Progenitor cell of endocrine pancreas (in vitro differentiated cells): Measurements from ENCODE around the gene ZNF558. TPM values are rescaled to one million over a fixed set of nuclear protein-coding genes. Genes with fewer than 3 reads are reported as not detected.

Experiments
- DNase-seq: peaks from one replicate; pipeline ENCODE4 v3.0.0; 2021; ENCODE audit warnings: low spot score; ENCODE audit not compliant: unreplicated experiment
- H3K27ac Mint-ChIP-seq: 2 replicates; pipeline ENCODE4 v1.8.0; 2021; ENCODE audit warnings: mild to moderate bottlenecking, moderate library complexity, mixed read lengths
- H3K27me3 Mint-ChIP-seq: 2 replicates; pipeline ENCODE4 v1.8.0; 2021; ENCODE audit warnings: mixed read lengths
- H3K36me3 Mint-ChIP-seq: 2 replicates; pipeline ENCODE4 v1.8.0; 2022; ENCODE audit warnings: mixed read lengths; ENCODE audit not compliant: insufficient read depth
- H3K4me1 Mint-ChIP-seq: 2 replicates; pipeline ENCODE4 v1.8.0; 2021; ENCODE audit warnings: low read depth, mixed read lengths
- H3K4me3 Mint-ChIP-seq: 2 replicates; pipeline ENCODE4 v1.8.0; 2021; ENCODE audit warnings: low read depth, mild to moderate bottlenecking, moderate library complexity, mixed read lengths
- H3K9me3 Mint-ChIP-seq: 2 replicates; pipeline ENCODE4 v1.8.0; 2021; ENCODE audit warnings: low read depth, mixed read lengths
- CTCF ChIP-seq: fragments of 200-600 bp; sonication (generic); IDR thresholded peaks from one replicate; pipeline ENCODE4 v1.5.0; 2021; ENCODE audit warnings: antibody characterized with exemption, mild to moderate bottlenecking; ENCODE audit not compliant: unreplicated experiment
- total RNA-seq: library from RNA; stranded (reverse); gene quantifications from 2 replicates; pipeline ENCODE4 v1.2.1, GENCODE V29; 2021

ZNF558 gene
- total RNA-seq, 1 donor from 2014 or later: 52.6 TPM

DNA sequence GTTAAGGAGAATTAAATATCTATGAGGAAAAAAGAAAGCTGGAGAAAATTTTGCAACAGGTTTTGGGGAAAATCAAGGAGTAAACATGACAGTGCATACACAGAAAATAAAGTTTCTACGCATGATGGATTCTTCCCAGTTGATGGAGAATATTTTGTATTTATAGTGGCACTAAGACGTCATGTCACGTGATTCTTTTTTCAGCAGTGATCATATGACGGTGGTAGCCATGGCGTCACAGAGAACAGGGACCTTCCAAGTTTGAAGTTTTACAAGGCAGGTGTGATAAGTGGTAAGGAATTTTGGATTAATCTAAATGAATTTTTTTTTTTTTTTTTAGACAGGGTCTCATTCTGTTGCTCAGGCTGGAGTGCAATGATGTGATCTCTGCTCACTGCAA, 8.6 kb upstream of the ZNF558 start:
- Mint-ChIP-seq H3K4me3 (no peak overlapping the region), H3K4me1 (peaks cover 2% of the 10 kb centered on the region), H3K36me3 (peaks cover 3% of the 10 kb centered on the region), H3K9me3 (peaks cover 29% of the 10 kb centered on the region), H3K27ac (no peak overlapping the region), H3K27me3 (no peaks in the 10 kb centered on the region)
- DNase-seq: no peak
- no peak for TF ChIP-seq CTCF

- H3K27me3 Mint-ChIP-seq: peaks cover 3% of the 10 kb centered on the region
- peaks cover 8% of the 10 kb centered on the region for H3K4me1 Mint-ChIP-seq
- DNase-seq: no peak
- no peak overlapping the region for H3K4me3 Mint-ChIP-seq
- TF ChIP-seq CTCF: no peak
- peaks cover 27% of the 10 kb centered on the region for H3K9me3 Mint-ChIP-seq
- H3K27ac Mint-ChIP-seq: no peak overlapping the region
- peaks cover 2% of the 10 kb centered on the region for H3K36me3 Mint-ChIP-seq
Observed at GRCh38 chr19:8835877-8836276, 3.8 kb upstream of the ZNF558 start.

DNA sequence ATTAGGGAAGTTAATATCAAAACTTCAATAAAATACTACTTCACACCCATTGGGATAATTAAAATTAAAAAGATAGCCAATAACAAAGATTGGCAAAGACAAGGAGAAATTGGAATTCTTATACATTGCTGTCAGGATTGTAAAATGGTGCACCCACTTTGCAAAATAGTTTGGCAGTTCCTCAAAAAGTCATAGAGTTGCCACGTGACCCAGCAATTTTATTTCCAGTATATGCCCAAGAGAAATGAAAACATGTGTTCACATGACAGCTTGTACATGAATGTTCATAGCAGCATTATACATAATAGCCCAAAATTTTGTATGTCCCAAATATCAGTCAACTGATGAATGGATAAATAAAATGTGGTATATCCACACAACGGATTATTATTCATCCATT, 3.3 kb upstream of the ZNF558 start:
- no peak for TF ChIP-seq CTCF
- DNase-seq: no peak
- no peak overlapping the region for H3K4me3 Mint-ChIP-seq
- H3K9me3 Mint-ChIP-seq: peaks cover 23% of the 10 kb centered on the region
- H3K27ac Mint-ChIP-seq: no peak overlapping the region
- peaks cover 2% of the 10 kb centered on the region for H3K36me3 Mint-ChIP-seq
- peaks cover 3% of the 10 kb centered on the region for H3K27me3 Mint-ChIP-seq
- peaks cover 8% of the 10 kb centered on the region for H3K4me1 Mint-ChIP-seq

GRCh38 chr19:8831832-8832131, 322 bp downstream of the ZNF558 start:
- H3K4me3 Mint-ChIP-seq: peak overlapping the region; percentile 89
- H3K27me3 Mint-ChIP-seq: peaks cover 3% of the 10 kb centered on the region
- peaks cover 6% of the 10 kb centered on the region for H3K4me1 Mint-ChIP-seq
- H3K36me3 Mint-ChIP-seq: peaks cover 20% of the 10 kb centered on the region
- no peak for TF ChIP-seq CTCF
- H3K27ac Mint-ChIP-seq: peak overlapping the region; percentile 92
- DNase-seq: no peak
- H3K9me3 Mint-ChIP-seq: peaks cover 20% of the 10 kb centered on the region

- Mint-ChIP-seq H3K27ac (peak overlapping the region; percentile 92), H3K9me3 (peaks cover 20% of the 10 kb centered on the region), H3K4me1 (peaks cover 6% of the 10 kb centered on the region), H3K36me3 (peaks cover 24% of the 10 kb centered on the region), H3K4me3 (peak overlapping the region; percentile 89), H3K27me3 (peaks cover 3% of the 10 kb centered on the region)
- TF ChIP-seq CTCF: no peak
- no peak for DNase-seq
Observed at GRCh38 chr19:8831373-8831772, 731 bp downstream of the ZNF558 start.
